ENCODE results near the gene KCNC3.

Gene KCNC3

GRCh38 chr19:50310759-50311465 lies 18.3 kb downstream of the KCNC3 start:
- no peak for DNase-seq (ENCODE audit: low spot score)

- DNase-seq (ENCODE audit: low spot score), result no peak
Observed at GRCh38 chr19:50309396-50310125, 19.6 kb downstream of the KCNC3 start.

- no peak for DNase-seq (ENCODE audit: low spot score)
Observed at GRCh38 chr19:50308991-50309390, 20.2 kb downstream of the KCNC3 start.

GRCh38 chr19:50303558-50303957 lies 25.6 kb downstream of the KCNC3 start:
- no peak for DNase-seq (ENCODE audit: low spot score)

- DNase-seq (ENCODE audit: low spot score), result no peak
Observed at GRCh38 chr19:50301607-50301971, 27.6 kb downstream of the KCNC3 start.

- DNase-seq (ENCODE audit: low spot score), result no peak
Observed at GRCh38 chr19:50300814-50301606, 28.2 kb downstream of the KCNC3 start.

GRCh38 chr19:50300051-50300450 lies 29.1 kb downstream of the KCNC3 start:
- DNase-seq (ENCODE audit: low spot score), result no peak

GRCh38 chr19:50293263-50294004 lies 35.7 kb downstream of the KCNC3 start:
- no peak for DNase-seq (ENCODE audit: low spot score)

GRCh38 chr19:50292216-50292827 lies 36.9 kb downstream of the KCNC3 start:
- no peak for DNase-seq (ENCODE audit: low spot score)

GRCh38 chr19:50290775-50291174 lies 38.4 kb downstream of the KCNC3 start:
- no peak for DNase-seq (ENCODE audit: low spot score)

GRCh38 chr19:50290011-50290410 lies 39.2 kb downstream of the KCNC3 start:
- DNase-seq (ENCODE audit: low spot score), result no peak

- no peak for DNase-seq (ENCODE audit: low spot score)
Observed at GRCh38 chr19:50288954-50289353, 40.2 kb downstream of the KCNC3 start.

- DNase-seq (ENCODE audit: low spot score), result no peak
Observed at GRCh38 chr19:50287331-50287730, 41.8 kb downstream of the KCNC3 start.

GRCh38 chr19:50286443-50286842 lies 42.7 kb downstream of the KCNC3 start:
- DNase-seq (ENCODE audit: low spot score), result no peak

- no peak for DNase-seq (ENCODE audit: low spot score)
Observed at GRCh38 chr19:50285833-50286232, 43.3 kb downstream of the KCNC3 start.

GRCh38 chr19:50281491-50281890 lies 47.7 kb downstream of the KCNC3 start:
- no peak for DNase-seq (ENCODE audit: low spot score)

GRCh38 chr19:50280983-50281382 lies 48.2 kb downstream of the KCNC3 start:
- DNase-seq (ENCODE audit: low spot score), result no peak

- no peak for DNase-seq (ENCODE audit: low spot score)
Observed at GRCh38 chr19:50280074-50280473, 49.1 kb downstream of the KCNC3 start.

- no peak for DNase-seq (ENCODE audit: low spot score)
Observed at GRCh38 chr19:50277966-50278580, 51.1 kb downstream of the KCNC3 start.

GRCh38 chr19:50276370-50277063 lies 52.7 kb downstream of the KCNC3 start:
- no peak for DNase-seq (ENCODE audit: low spot score)

All from putamen (tissue), 1 donor.